Occipital lobe (tissue), 3 donors: ENCODE data around the gene SEC24A. TPM values are rescaled to one million over a fixed set of nuclear protein-coding genes. Genes with fewer than 3 reads are reported as not detected.
A peak's percentile ranks its signal among the peaks of the same experiment; 100 is the strongest.
"Not testable (repeated sequence)": the region's sequence is repeated elsewhere in the genome, so short reads cannot be mapped to it uniquely, and the experiment has no call there.

Experiments
- DNase-seq: peaks from one replicate; lab custom pipeline; 2025; lab: John Stamatoyannopoulos, UW
- small RNA-seq: library from RNA; depleted of rRNA; stranded (forward); fragments of <200 nt; gene quantifications from one replicate; pipeline ENCODE3, GENCODE V24; 2014
- total RNA-seq: library from RNA; depleted of rRNA; stranded (reverse); fragments of >200 nt; gene quantifications from one replicate; pipeline ENCODE4 v1.2.3, GENCODE V29; 2014

The SEC24A gene
- total RNA-seq, 1 donor from 2014 or later, result 22.9 TPM

DNA sequence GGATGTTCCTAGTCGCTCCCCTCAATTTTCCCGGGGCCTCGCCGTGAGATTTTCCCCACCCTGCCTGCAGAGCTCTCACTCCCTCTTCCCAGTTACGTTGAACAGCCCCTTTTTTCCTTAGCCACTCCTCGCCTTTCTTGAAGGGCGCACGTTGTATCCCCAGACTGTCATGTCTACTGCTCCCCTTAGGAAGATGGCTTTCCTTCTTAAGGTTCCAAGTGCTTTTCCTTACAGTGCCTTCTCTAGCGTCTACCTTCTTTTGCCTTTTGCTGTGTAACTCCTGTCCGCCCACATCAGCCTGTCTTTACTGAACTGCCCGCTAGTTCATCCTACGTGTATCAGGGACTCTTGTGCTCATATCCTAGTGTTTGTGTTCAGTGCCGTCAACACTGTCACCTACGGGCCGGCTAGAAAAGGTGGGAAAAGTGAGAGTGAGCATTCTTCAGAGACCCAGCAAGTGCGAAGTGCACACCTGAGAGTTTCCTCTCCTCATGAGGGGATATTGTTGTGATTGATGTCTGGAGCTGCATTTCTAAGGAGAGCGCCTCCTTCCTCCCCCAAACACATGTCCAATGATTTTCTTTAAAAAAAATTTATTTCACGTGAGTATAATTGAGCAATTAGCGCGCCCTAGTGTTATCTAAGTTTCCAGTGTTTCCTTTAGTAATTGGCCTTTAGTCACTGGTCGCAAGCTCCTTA lies 90.5 kb downstream of the SEC24A start:
- no peak for DNase-seq

DNA sequence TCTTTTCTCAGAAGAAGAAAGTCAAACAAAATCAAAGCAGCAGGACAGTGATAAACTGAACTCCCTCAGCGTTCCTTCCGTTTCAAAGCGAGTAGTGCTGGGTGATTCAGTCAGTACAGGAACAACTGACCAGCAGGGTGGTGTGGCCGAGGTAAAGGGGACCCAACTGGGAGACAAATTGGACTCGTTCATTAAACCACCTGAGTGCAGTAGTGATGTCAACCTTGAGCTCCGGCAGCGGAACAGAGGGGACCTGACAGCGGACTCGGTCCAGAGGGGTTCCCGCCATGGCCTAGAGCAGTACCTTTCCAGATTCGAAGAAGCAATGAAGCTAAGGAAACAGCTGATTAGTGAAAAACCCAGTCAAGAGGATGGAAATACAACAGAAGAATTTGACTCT lies 92.5 kb downstream of the SEC24A start:
- DNase-seq, result no peak

- DNase-seq, result no peak
Measured at GRCh38 chr5:134742134-134742533, 93.5 kb downstream of the SEC24A start.

GRCh38 chr5:134749415-134749814 lies 100.8 kb downstream of the SEC24A start:
- no peak for DNase-seq

- DNase-seq, result no peak
Measured at GRCh38 chr5:134758176-134758503, 109.6 kb downstream of the SEC24A start.

DNA sequence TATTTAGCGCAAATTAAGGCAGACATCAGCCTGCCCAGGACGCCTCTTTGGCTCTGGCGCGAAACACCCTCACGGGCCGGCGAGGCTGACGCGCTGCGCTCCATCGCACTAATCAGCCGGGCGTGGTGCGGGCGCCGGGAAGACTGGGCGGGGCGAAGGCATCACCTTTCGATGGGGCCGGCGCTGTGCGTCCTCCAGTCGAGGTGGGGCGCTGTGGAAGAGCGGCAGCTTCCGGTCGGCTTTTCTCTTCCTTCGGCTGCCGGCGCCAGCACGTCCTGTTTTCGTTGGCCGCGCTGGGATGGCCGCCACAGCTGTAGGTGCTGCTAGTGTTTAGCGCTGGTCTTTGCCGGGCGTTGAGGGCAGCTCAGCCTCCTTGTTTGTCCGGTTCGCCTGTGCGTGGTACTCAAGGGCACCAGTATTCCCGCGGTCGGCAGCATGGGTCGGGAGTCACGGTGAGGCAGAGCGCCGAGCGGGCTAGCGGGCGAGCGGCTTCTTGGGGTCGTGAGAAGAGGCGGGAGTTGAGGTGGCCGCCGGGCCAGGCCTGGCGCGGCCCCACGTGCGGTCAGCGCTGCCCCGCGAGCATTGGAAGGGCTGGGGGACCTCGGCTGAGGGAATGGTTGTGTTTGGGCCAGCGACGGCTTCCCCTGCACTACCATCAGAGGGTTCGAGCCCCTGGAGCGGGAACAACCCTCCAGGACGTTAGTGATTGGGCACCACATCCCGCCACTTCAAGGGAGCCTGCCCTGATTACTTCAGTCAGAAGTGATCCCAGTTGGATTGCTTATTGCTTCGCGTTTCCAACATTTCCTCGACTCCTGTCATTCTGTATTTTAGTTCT lies 110.1 kb downstream of the SEC24A start, which contains the start of gene DDX46:
Gene DDX46, plus strand, starts transcription at position 276 of the 838 bp plus-strand sequence. Its CDS starts 160 bp downstream, at position 436.
- peak; percentile 88 for DNase-seq

DNA sequence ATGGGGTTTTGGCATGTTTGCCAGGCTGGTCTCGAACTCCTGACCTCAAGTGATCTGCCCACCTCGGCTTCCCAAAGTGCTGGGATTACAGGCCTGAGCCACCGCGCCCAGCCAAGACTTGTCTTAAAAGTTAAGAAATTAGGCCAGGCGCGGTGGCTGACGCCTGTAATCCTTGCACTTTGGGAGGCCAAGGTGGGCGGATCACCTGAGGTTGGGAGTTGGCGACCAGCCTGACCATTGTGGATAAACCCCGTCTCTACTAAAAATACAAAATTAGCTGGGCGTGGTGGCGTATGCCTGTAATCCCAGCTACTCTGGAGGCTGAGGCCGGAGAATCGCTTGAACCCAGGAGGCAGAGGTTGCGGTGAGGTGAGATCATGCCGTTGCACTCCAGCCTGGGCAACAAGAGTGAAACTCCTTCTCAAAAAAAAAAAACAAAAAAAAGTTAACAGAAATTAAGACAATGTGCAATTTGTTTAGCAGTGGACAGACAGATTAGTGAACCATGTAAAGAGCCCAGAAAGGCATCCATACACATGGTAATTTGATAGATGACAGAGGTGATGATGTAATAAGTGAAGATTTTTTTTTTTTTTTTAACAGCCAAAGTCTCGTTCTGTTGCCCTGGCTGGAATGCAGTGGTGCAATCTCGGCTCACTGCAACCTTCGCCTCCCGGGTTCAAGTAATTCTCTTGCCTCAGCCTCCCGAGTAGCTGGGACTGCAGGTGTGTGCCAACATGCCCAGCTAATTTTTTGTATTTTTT lies 119.1 kb downstream of the SEC24A start:
- not testable (repeated sequence) for DNase-seq

DNA sequence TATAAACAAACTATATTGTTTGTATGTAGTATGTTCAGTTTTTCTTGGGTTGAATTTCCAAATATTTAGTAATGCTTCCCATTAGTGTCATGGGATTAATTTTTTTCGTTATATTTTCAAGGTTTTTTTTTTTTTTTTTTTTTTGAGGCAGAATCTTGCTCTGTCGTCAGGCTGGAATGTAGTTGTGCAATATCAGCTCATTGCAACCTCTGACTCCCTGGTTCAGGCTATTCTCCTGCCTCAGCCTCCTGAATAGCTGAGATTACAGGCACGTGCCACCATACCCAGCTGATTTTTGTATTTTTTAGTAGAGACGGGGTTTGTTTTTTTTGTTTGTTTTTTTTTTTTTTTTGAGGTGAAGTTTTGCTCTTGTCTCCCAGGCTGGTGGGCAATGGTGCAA lies 120.6 kb downstream of the SEC24A start:
- no peak for DNase-seq

- DNase-seq, result no peak
Measured at GRCh38 chr5:134772461-134773125, 124.0 kb downstream of the SEC24A start.

- DNase-seq, result no peak
Measured at GRCh38 chr5:134777366-134777765, 128.8 kb downstream of the SEC24A start.

Small RNA genes lying within 50 kb of the gene (small RNA-seq; reads per million reads assigned to genes)
- gene RNU6-1164P, result not detected
- not detected for gene RNU6-1311P
- not detected for gene RNU6-757P

Other genes starting within 250 kb of the SEC24A start
- 52.9 TPM for gene CDKN2AIPNL, start 236.9 kb upstream of the SEC24A start, total RNA-seq
- 3.7 TPM for gene JADE2, start 123.1 kb upstream of the SEC24A start, total RNA-seq
- gene SAR1B, start 16.0 kb upstream of the SEC24A start, total RNA-seq, result 34.9 TPM
- gene CAMLG, start 89.8 kb downstream of the SEC24A start, total RNA-seq, result 85.9 TPM
- 38.5 TPM for gene DDX46, start 110.0 kb downstream of the SEC24A start, total RNA-seq
- gene C5orf24, start 197.2 kb downstream of the SEC24A start, total RNA-seq, result 105 TPM
- gene TXNDC15, start 225.6 kb downstream of the SEC24A start, total RNA-seq, result 112 TPM